ENCODE measurements around the gene FRMPD2. TPM values are rescaled to one million over a fixed set of nuclear protein-coding genes. Genes with fewer than 3 reads are reported as not detected.

FRMPD2 gene
- total and polyA plus RNA-seq, 4 donors: 0.28 TPM; not detected in 3

DNA sequence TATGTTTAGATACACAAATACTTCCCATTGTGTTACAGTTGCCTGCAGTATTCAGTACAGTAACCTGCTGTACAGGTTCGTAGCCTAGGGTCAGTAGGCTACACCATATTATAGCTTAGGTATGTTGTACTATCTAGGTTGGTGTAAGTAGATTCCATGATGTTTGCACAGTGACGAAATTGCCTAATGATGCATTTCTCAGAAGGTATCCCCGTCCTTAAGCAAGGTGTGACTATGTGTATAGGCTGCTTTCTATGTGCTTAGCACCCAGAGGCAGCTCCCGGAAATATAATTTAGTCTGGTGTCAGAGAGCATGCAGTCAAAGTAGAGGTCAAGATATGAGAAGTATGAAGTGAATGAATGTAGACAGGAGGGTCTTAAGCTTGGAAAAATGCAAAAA is 41.7 kb upstream of the FRMPD2 start:
- no peaks in the 10 kb centered on the region for H3K36me3 ChIP-seq (ENCODE audit: control insufficient read depth in 4 of 4, insufficient read depth in 3 of 4, low read depth in 1 of 4, low read length in 3 of 4)
- H3K4me3 ChIP-seq (ENCODE audit: low read depth in 1 of 3, low read length in 3 of 3): no peak overlapping the region
- TF ChIP-seq EGR1 (IDR thresholded peaks at IDR 0.05; ENCODE audit: low read depth in 2 of 2) (no peak), FOXA1 (IDR thresholded peaks at IDR 0.05) (no peak), MAX (IDR thresholded peaks at IDR 0.05) (no peak), RXRA (IDR thresholded peaks at IDR 0.05) (no peak), SP1 (IDR thresholded peaks at IDR 0.05) (no peak), HNF4G (IDR thresholded peaks at IDR 0.05) (no peak), TAF1 (conservative IDR thresholded peaks at IDR 0.05) (no peak), YY1 (IDR thresholded peaks at IDR 0.05) (no peak), GABPA (IDR thresholded peaks at IDR 0.05 in 1 of 2, conservative IDR thresholded peaks at IDR 0.05 in 1 of 2) (no peak), REST (IDR thresholded peaks at IDR 0.05) (no peak)
- TF ChIP-seq, protein P1, sequence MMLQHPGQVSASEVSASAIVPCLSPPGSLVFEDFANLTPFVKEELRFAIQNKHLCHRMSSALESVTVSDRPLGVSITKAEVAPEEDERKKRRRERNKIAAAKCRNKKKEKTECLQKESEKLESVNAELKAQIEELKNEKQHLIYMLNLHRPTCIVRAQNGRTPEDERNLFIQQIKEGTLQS (IDR thresholded peaks at IDR 0.05): no peak
- H3K27me3 ChIP-seq (ENCODE audit: control insufficient read depth in 4 of 4, insufficient read depth in 4 of 4, low read length in 3 of 4): no peaks in the 10 kb centered on the region
- DNase-seq (ENCODE audit: low spot score): no peak
- H3K27ac ChIP-seq (ENCODE audit: low read depth in 1 of 2, low read length in 2 of 2): no peak overlapping the region
- H3K4me1 ChIP-seq (ENCODE audit: control insufficient read depth in 4 of 4, insufficient read depth in 4 of 4, low read length in 3 of 4): peaks cover 0 to 12% (median under 1%) of the 10 kb centered on the region in 4 donors
- H3K9ac ChIP-seq (ENCODE audit: low read depth in 1 of 2, low read length in 2 of 2): no peak overlapping the region
- WGBS: 84% methylated on average over 4 of the region's 4 CpGs
- H3K9me3 ChIP-seq (ENCODE audit: control insufficient read depth in 4 of 4, low read length in 3 of 4): no peaks in the 10 kb centered on the region

GRCh38 chr10:48314107-48314506 is 39.6 kb upstream of the FRMPD2 start:
- 93% methylated on average over 2 of the region's 2 CpGs for WGBS
- no peaks in the 10 kb centered on the region for H3K27me3 ChIP-seq (ENCODE audit: control insufficient read depth in 4 of 4, insufficient read depth in 4 of 4, low read length in 3 of 4)
- H3K9ac ChIP-seq (ENCODE audit: low read depth in 1 of 2, low read length in 2 of 2): no peak overlapping the region
- peaks cover 0 to 27% (median 13%) of the 10 kb centered on the region in 4 donors for H3K4me1 ChIP-seq (ENCODE audit: control insufficient read depth in 4 of 4, insufficient read depth in 4 of 4, low read length in 3 of 4)
- no peak for DNase-seq (ENCODE audit: low spot score)
- TF ChIP-seq RAD21 (IDR thresholded peaks at IDR 0.05) (no peak), FOXA1 (IDR thresholded peaks at IDR 0.05) (no peak), REST (IDR thresholded peaks at IDR 0.05) (no peak), JUND (IDR thresholded peaks at IDR 0.05) (no peak), NR2F2 (IDR thresholded peaks at IDR 0.05) (no peak), TAF1 (conservative IDR thresholded peaks at IDR 0.05) (no peak), SP1 (IDR thresholded peaks at IDR 0.05) (no peak), HNF4A (conservative IDR thresholded peaks at IDR 0.05) (no peak), YY1 (IDR thresholded peaks at IDR 0.05) (no peak), MAX (IDR thresholded peaks at IDR 0.05) (no peak), HNF4G (IDR thresholded peaks at IDR 0.05) (no peak), EGR1 (IDR thresholded peaks at IDR 0.05; ENCODE audit: low read depth in 2 of 2) (no peak), RXRA (IDR thresholded peaks at IDR 0.05) (no peak), GABPA (IDR thresholded peaks at IDR 0.05 in 1 of 2, conservative IDR thresholded peaks at IDR 0.05 in 1 of 2) (no peak), FOXA2 (IDR thresholded peaks at IDR 0.05) (no peak)
- TF ChIP-seq, protein P2, sequence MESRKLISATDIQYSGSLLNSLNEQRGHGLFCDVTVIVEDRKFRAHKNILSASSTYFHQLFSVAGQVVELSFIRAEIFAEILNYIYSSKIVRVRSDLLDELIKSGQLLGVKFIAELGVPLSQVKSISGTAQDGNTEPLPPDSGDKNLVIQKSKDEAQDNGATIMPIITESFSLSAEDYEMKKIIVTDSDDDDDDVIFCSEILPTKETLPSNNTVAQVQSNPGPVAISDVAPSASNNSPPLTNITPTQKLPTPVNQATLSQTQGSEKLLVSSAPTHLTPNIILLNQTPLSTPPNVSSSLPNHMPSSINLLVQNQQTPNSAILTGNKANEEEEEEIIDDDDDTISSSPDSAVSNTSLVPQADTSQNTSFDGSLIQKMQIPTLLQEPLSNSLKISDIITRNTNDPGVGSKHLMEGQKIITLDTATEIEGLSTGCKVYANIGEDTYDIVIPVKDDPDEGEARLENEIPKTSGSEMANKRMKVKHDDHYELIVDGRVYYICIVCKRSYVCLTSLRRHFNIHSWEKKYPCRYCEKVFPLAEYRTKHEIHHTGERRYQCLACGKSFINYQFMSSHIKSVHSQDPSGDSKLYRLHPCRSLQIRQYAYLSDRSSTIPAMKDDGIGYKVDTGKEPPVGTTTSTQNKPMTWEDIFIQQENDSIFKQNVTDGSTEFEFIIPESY (IDR thresholded peaks at IDR 0.05): no peak
- TF ChIP-seq, protein P3, sequence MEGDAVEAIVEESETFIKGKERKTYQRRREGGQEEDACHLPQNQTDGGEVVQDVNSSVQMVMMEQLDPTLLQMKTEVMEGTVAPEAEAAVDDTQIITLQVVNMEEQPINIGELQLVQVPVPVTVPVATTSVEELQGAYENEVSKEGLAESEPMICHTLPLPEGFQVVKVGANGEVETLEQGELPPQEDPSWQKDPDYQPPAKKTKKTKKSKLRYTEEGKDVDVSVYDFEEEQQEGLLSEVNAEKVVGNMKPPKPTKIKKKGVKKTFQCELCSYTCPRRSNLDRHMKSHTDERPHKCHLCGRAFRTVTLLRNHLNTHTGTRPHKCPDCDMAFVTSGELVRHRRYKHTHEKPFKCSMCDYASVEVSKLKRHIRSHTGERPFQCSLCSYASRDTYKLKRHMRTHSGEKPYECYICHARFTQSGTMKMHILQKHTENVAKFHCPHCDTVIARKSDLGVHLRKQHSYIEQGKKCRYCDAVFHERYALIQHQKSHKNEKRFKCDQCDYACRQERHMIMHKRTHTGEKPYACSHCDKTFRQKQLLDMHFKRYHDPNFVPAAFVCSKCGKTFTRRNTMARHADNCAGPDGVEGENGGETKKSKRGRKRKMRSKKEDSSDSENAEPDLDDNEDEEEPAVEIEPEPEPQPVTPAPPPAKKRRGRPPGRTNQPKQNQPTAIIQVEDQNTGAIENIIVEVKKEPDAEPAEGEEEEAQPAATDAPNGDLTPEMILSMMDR (IDR thresholded peaks at IDR 0.05; ENCODE audit: low read depth, low read length, missing input control): no peak
- TF ChIP-seq, protein P1 (IDR thresholded peaks at IDR 0.05): no peak
- no peak overlapping the region for H3K4me3 ChIP-seq (ENCODE audit: low read depth in 1 of 3, low read length in 3 of 3)
- no peaks in the 10 kb centered on the region for H3K9me3 ChIP-seq (ENCODE audit: control insufficient read depth in 4 of 4, low read length in 3 of 4)
- H3K36me3 ChIP-seq (ENCODE audit: control insufficient read depth in 4 of 4, insufficient read depth in 3 of 4, low read depth in 1 of 4, low read length in 3 of 4): no peaks in the 10 kb centered on the region
- H3K27ac ChIP-seq (ENCODE audit: low read depth in 1 of 2, low read length in 2 of 2): no peak overlapping the region
